ENCODE measurements around the gene GUCY2D.

DNA sequence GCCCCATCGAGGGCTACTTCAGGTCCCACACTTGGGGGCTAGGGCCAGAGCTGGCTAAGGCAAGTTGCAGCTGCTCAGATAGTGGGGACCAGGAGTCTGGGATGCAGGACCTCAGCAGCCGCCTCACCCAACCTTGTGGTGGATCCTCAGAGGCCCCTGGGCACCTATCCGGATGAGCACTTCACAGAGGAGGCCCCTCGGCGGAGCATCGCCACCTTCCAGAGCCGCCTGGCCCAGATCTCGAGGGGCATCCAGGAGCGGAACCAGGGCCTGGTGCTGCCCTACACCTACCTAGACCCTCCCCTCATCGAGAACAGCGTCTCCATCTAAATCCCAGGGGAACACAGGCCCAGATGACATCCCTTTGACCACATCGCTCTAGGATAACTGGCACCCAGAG, 45.8 kb downstream of the GUCY2D start:
- no peak for TF ChIP-seq SP1 (IDR thresholded peaks at IDR 0.05)
- TF ChIP-seq FOXA1 (IDR thresholded peaks at IDR 0.05), result no peak
- no peak for TF ChIP-seq L3MBTL2 (conservative IDR thresholded peaks at IDR 0.05)
- no peak for TF ChIP-seq FOXM1 (IDR thresholded peaks at IDR 0.05; ENCODE audit: borderline replicate concordance)
- TF ChIP-seq ARNT (IDR thresholded peaks at IDR 0.05), result no peak
- no peak for TF ChIP-seq CTBP1 (IDR thresholded peaks at IDR 0.05; ENCODE audit: borderline replicate concordance)
- no peak for TF ChIP-seq FOXK2 (IDR thresholded peaks at IDR 0.05)
